ENCODE measurements around the gene SLC6A18. TPM values are rescaled to one million over a fixed set of nuclear protein-coding genes. Genes with fewer than 3 reads are reported as not detected.
"Not testable (repeated sequence)": the region's sequence is repeated elsewhere in the genome, so short reads cannot be mapped to it uniquely, and the experiment has no call there.

The SLC6A18 gene
- polyA plus RNA-seq, 1 experiment: not detected

GRCh38 chr5:1273745-1274144 lies 48.6 kb downstream of the SLC6A18 start:
- H3K27ac ChIP-seq (ENCODE audit: low read depth, low read length): no peak overlapping the region
- no peaks in the 10 kb centered on the region for H3K27me3 ChIP-seq (ENCODE audit: control insufficient read depth, insufficient read depth, low read length)
- POLR2A ChIA-PET: no interaction called here
- no peak overlapping the region for H3K4me3 ChIP-seq (ENCODE audit: low read depth, low read length)
- CTCF ChIA-PET: no interaction called here
- no peak for DNase-seq (ENCODE audit: low read depth, low spot score)
- H3K9me3 ChIP-seq (ENCODE audit: control insufficient read depth, insufficient read depth, low read length): peaks cover 84% of the 10 kb centered on the region
- TF ChIP-seq CTCF (IDR thresholded peaks at IDR 0.05; ENCODE audit: low read depth, low read length): no peak

- Histone ChIP-seq H3K9me3 (ENCODE audit: control insufficient read depth, insufficient read depth, low read length) (peaks cover 85% of the 10 kb centered on the region), H3K4me3 (ENCODE audit: low read depth, low read length) (no peak overlapping the region), H3K27ac (ENCODE audit: low read depth, low read length) (no peak overlapping the region), H3K27me3 (ENCODE audit: control insufficient read depth, insufficient read depth, low read length) (no peaks in the 10 kb centered on the region)
- DNase-seq (ENCODE audit: low read depth, low spot score): no peak
- POLR2A ChIA-PET: no interaction called here
- TF ChIP-seq CTCF (IDR thresholded peaks at IDR 0.05; ENCODE audit: low read depth, low read length): no peak
- CTCF ChIA-PET: no interaction called here
Measured at GRCh38 chr5:1274471-1274870, 49.3 kb downstream of the SLC6A18 start.

- DNase-seq (ENCODE audit: low read depth, low spot score); CTCF ChIA-PET; POLR2A ChIA-PET; H3K27me3 ChIP-seq (ENCODE audit: control insufficient read depth, insufficient read depth, low read length); H3K27ac ChIP-seq (ENCODE audit: low read depth, low read length); H3K4me3 ChIP-seq (ENCODE audit: low read depth, low read length): not testable (repeated sequence)
- H3K9me3 ChIP-seq (ENCODE audit: control insufficient read depth, insufficient read depth, low read length): peaks cover 86% of the 10 kb centered on the region
Measured at GRCh38 chr5:1275397-1276391, 50.5 kb downstream of the SLC6A18 start.

- CTCF ChIA-PET: no interaction called here
- no peak for DNase-seq (ENCODE audit: low read depth, low spot score)
- POLR2A ChIA-PET: no interaction called here
- Histone ChIP-seq H3K4me3 (ENCODE audit: low read depth, low read length) (no peak overlapping the region), H3K27me3 (ENCODE audit: control insufficient read depth, insufficient read depth, low read length) (peaks cover 2% of the 10 kb centered on the region), H3K27ac (ENCODE audit: low read depth, low read length) (no peak overlapping the region), H3K9me3 (ENCODE audit: control insufficient read depth, insufficient read depth, low read length) (peaks cover 82% of the 10 kb centered on the region)
- no peak for TF ChIP-seq CTCF (IDR thresholded peaks at IDR 0.05; ENCODE audit: low read depth, low read length)
Measured at GRCh38 chr5:1276930-1277329, 51.7 kb downstream of the SLC6A18 start.

GRCh38 chr5:1277331-1277730 lies 52.1 kb downstream of the SLC6A18 start:
- CTCF ChIA-PET: no interaction called here
- no peak for DNase-seq (ENCODE audit: low read depth, low spot score)
- POLR2A ChIA-PET: no interaction called here
- H3K9me3 ChIP-seq (ENCODE audit: control insufficient read depth, insufficient read depth, low read length): peaks cover 81% of the 10 kb centered on the region
- TF ChIP-seq CTCF (IDR thresholded peaks at IDR 0.05; ENCODE audit: low read depth, low read length): no peak
- no peak overlapping the region for H3K27ac ChIP-seq (ENCODE audit: low read depth, low read length)
- peaks cover 2% of the 10 kb centered on the region for H3K27me3 ChIP-seq (ENCODE audit: control insufficient read depth, insufficient read depth, low read length)
- H3K4me3 ChIP-seq (ENCODE audit: low read depth, low read length): no peak overlapping the region
